ENCODE data around the gene CASP14. TPM values are rescaled to one million over a fixed set of nuclear protein-coding genes. Genes with fewer than 3 reads are reported as not detected.
"Not testable (repeated sequence)": the region's sequence is repeated elsewhere in the genome, so short reads cannot be mapped to it uniquely, and the experiment has no call there.

The CASP14 gene
- total RNA-seq, 2 donors from 2014 or later: 0.54 TPM; not detected in 1

- H3K36me3 ChIP-seq: no peaks in the 10 kb centered on the region
- ATAC-seq (ENCODE audit: insufficient number of reproducible peaks, low FRiP score, low read depth) (no peak), DNase-seq (ENCODE audit: low spot score) (no peak)
- no peaks in the 10 kb centered on the region for H3K27me3 ChIP-seq (replicated peaks; ENCODE audit: insufficient read depth)
- no peak overlapping the region for H3K4me3 ChIP-seq
- TF ChIP-seq CTCF (IDR thresholded peaks at IDR 0.05): no peak
- H3K27ac ChIP-seq: no peak overlapping the region
- H3K9me3 ChIP-seq: no peaks in the 10 kb centered on the region
- H3K4me1 ChIP-seq (ENCODE audit: control insufficient read depth in 1 of 2, low read depth in 2 of 2): no peaks in the 10 kb centered on the region
Observed at GRCh38 chr19:15072930-15073647, 23.8 kb downstream of the CASP14 start.

GRCh38 chr19:15074371-15074770, 25.1 kb downstream of the CASP14 start:
- Histone ChIP-seq H3K27ac (no peak overlapping the region), H3K36me3 (no peaks in the 10 kb centered on the region), H3K4me1 (ENCODE audit: control insufficient read depth in 1 of 2, low read depth in 2 of 2) (no peaks in the 10 kb centered on the region), H3K27me3 (replicated peaks; ENCODE audit: insufficient read depth) (no peaks in the 10 kb centered on the region), H3K9me3 (no peaks in the 10 kb centered on the region), H3K4me3 (no peak overlapping the region)
- DNase-seq (ENCODE audit: low spot score) (no peak), ATAC-seq (ENCODE audit: insufficient number of reproducible peaks, low FRiP score, low read depth) (no peak)
- no peak for TF ChIP-seq CTCF (IDR thresholded peaks at IDR 0.05)

- H3K4me3 ChIP-seq: no peak overlapping the region
- no peak for ATAC-seq (ENCODE audit: insufficient number of reproducible peaks, low FRiP score, low read depth)
- H3K4me1 ChIP-seq (ENCODE audit: control insufficient read depth in 1 of 2, low read depth in 2 of 2): no peaks in the 10 kb centered on the region
- H3K27me3 ChIP-seq (replicated peaks; ENCODE audit: insufficient read depth): no peaks in the 10 kb centered on the region
- no peaks in the 10 kb centered on the region for H3K9me3 ChIP-seq
- no peak for TF ChIP-seq CTCF (IDR thresholded peaks at IDR 0.05)
- no peak overlapping the region for H3K27ac ChIP-seq
- no peak for DNase-seq (ENCODE audit: low spot score)
- H3K36me3 ChIP-seq: no peaks in the 10 kb centered on the region
Observed at GRCh38 chr19:15075806-15076205, 26.5 kb downstream of the CASP14 start.

- H3K4me1 ChIP-seq (ENCODE audit: control insufficient read depth in 1 of 2, low read depth in 2 of 2); H3K9me3 ChIP-seq; DNase-seq (ENCODE audit: low spot score); H3K4me3 ChIP-seq; H3K27me3 ChIP-seq (replicated peaks; ENCODE audit: insufficient read depth); H3K27ac ChIP-seq; ATAC-seq (ENCODE audit: insufficient number of reproducible peaks, low FRiP score, low read depth); H3K36me3 ChIP-seq: not testable (repeated sequence)
Observed at GRCh38 chr19:15080002-15080401, 30.7 kb downstream of the CASP14 start.

- no peak within 1 kb of the TSS for H3K4me3 ChIP-seq
- no peaks in the 10 kb centered on the region for H3K27me3 ChIP-seq (replicated peaks; ENCODE audit: insufficient read depth)
- no peaks in the 10 kb centered on the region for H3K9me3 ChIP-seq
- no peak for TF ChIP-seq CTCF (IDR thresholded peaks at IDR 0.05)
- no peak within 1 kb of the TSS for H3K27ac ChIP-seq
- no peaks in the 10 kb centered on the region for H3K4me1 ChIP-seq (ENCODE audit: control insufficient read depth in 1 of 2, low read depth in 2 of 2)
- H3K36me3 ChIP-seq: no peaks in the 10 kb centered on the region
- ATAC-seq (ENCODE audit: insufficient number of reproducible peaks, low FRiP score, low read depth) (no peak), DNase-seq (ENCODE audit: low spot score) (no peak)
Observed at GRCh38 chr19:15081911-15082310, 32.6 kb downstream of the CASP14 start, which contains the start of gene OR1I1. TSS of gene OR1I1 (plus strand) at chr19:15082211. CDS start at chr19:15087066, 4,855 bp downstream.

- DNase-seq (ENCODE audit: low spot score) (no peak), ATAC-seq (ENCODE audit: insufficient number of reproducible peaks, low FRiP score, low read depth) (no peak)
- H3K9me3 ChIP-seq: no peaks in the 10 kb centered on the region
- peaks cover 0 to 3% of the 10 kb centered on the region in 2 donors for H3K4me1 ChIP-seq (ENCODE audit: control insufficient read depth in 1 of 2, low read depth in 2 of 2)
- H3K36me3 ChIP-seq: no peaks in the 10 kb centered on the region
- TF ChIP-seq CTCF (IDR thresholded peaks at IDR 0.05): no peak
- H3K27ac ChIP-seq: no peak overlapping the region
- H3K27me3 ChIP-seq (replicated peaks; ENCODE audit: insufficient read depth): peaks cover 4% of the 10 kb centered on the region
- no peak overlapping the region for H3K4me3 ChIP-seq
Observed at GRCh38 chr19:15087182-15087581, 37.9 kb downstream of the CASP14 start.
